ENCODE measurements around the gene FRMPD1. TPM values are rescaled to one million over a fixed set of nuclear protein-coding genes. Genes with fewer than 3 reads are reported as not detected.

The FRMPD1 gene
- total and polyA plus RNA-seq, 2 of the 4 experiments (the other 2 are of a cell fraction) = not detected

GRCh38 chr9:37730256-37730655, 79.5 kb downstream of the FRMPD1 start:
- Histone ChIP-seq H3K4ac (ENCODE audit: low read depth, low read length) (no peak overlapping the region), H3K56ac (ENCODE audit: extremely low read depth, insufficient read depth, low read length) (no peak overlapping the region), H2BK15ac (ENCODE audit: low read depth, low read length) (no peak overlapping the region), H2AFZ (replicated peaks; ENCODE audit: low read length, poor library complexity) (no peak overlapping the region), H2AK9ac (replicated peaks; ENCODE audit: low read depth, low read length, poor library complexity) (no peak overlapping the region), H4K20me1 (ENCODE audit: insufficient read depth, low read length) (no peaks in the 10 kb centered on the region), H4K5ac (ENCODE audit: low read depth, low read length) (no peak overlapping the region), H3K79me1 (ENCODE audit: low read depth in 1 of 2, low read length in 2 of 2) (no peaks in the 10 kb centered on the region), H3K23ac (ENCODE audit: low read depth, low read length) (no peak overlapping the region), H3K36me3 (ENCODE audit: control insufficient read depth, insufficient read depth, low read length) (no peaks in the 10 kb centered on the region), H2AK5ac (ENCODE audit: low read depth, low read length) (no peak overlapping the region), H3K4me2 (ENCODE audit: low read depth, low read length) (no peak overlapping the region), H3K9me1 (ENCODE audit: insufficient read depth, low read length) (peaks cover 2% of the 10 kb centered on the region; the same call in 1 of the 2 replicates), H4K8ac (ENCODE audit: low read depth in 2 of 2, low read length in 2 of 2) (no peak overlapping the region), H3K27me3 (ENCODE audit: control insufficient read depth, insufficient read depth, low read length) (peaks cover 43% of the 10 kb centered on the region), H2BK120ac (ENCODE audit: low read depth, low read length) (no peak overlapping the region), H2BK5ac (ENCODE audit: low read depth, low read length, poor library complexity, severe bottlenecking) (no peak overlapping the region), H3K18ac (ENCODE audit: low read depth, low read length) (no peak overlapping the region), H3K9ac (ENCODE audit: low read depth, low read length) (no peak overlapping the region), H2BK20ac (ENCODE audit: low read depth, low read length) (no peak overlapping the region), H3K9me3 (ENCODE audit: control insufficient read depth, insufficient read depth, low read length) (no peaks in the 10 kb centered on the region), H3K4me3 (ENCODE audit: insufficient read depth, low read depth, low read length) (no peak overlapping the region), H3K27ac (ENCODE audit: insufficient read depth, low read length) (no peak overlapping the region), H3K4me1 (ENCODE audit: control insufficient read depth, insufficient read depth, low read length) (no peaks in the 10 kb centered on the region; the same call in 1 of the 2 replicates), H3K14ac (replicated peaks; ENCODE audit: low read depth, low read length) (no peak overlapping the region), H4K91ac (ENCODE audit: insufficient read depth, low read depth, low read length) (no peak overlapping the region)
- no TSS peak for BruUV-seq (replicated peaks)
- dilution Hi-C loops (cut with HindIII; ENCODE audit: low sequenced_read_pairs, unreplicated experiment) (no loop called here), intact Hi-C loops (cut with micrococcal nuclease) (no loop called here), in situ Hi-C loops (cut with MboI; ENCODE audit: low sequenced_read_pairs) (no loop called here)
- DNase-seq = peak; percentile 6
- ATAC-seq (ENCODE audit: low read depth) = no peak
- POLR2A ChIA-PET (ENCODE audit: unreplicated experiment) = interaction anchor here (0.5 kb wide), 1 partner anchor 25 kb away, joined by 3 read pairs; no protein-coding TSS in a partner anchor
- no peak for TF ChIP-seq RCOR1 (IDR thresholded peaks at IDR 0.05; ENCODE audit: insufficient replicate concordance, low read length)
- TF ChIP-seq POLR2A (IDR thresholded peaks at IDR 0.05; ENCODE audit: low read depth, low read length) = no peak
- TF ChIP-seq FOS (IDR thresholded peaks at IDR 0.05; ENCODE audit: low read depth, low read length) = no peak
- TF ChIP-seq CHD1 (IDR thresholded peaks at IDR 0.05; ENCODE audit: low read depth, low read length) = no peak
- no peak for TF ChIP-seq SMC3 (IDR thresholded peaks at IDR 0.05; ENCODE audit: low read depth, low read length)
- CTCF ChIA-PET = no interaction called here
- WGBS, 2 experiments (ENCODE audit: extremely low coverage in 2 of 2, insufficient read length in 1 of 2) = no CpG with 5 or more reads among the region's 3 CpGs

Measured in IMR-90 (cell line).